H1 (cell line): ENCODE results near the gene KRTAP10-2. TPM values are rescaled to one million over a fixed set of nuclear protein-coding genes. Genes with fewer than 3 reads are reported as not detected.

Experiments used
- BCL11A ChIP-seq, 2 experiments: IDR thresholded peaks; one replicate each; pipeline ENCODE4 v1.6.1; 2011; ENCODE audit warnings: low read depth in 2 of 2, low read length in 2 of 2, mild to moderate bottlenecking in 2 of 2
- KDM1A ChIP-seq: fragments of 200-600, 300-600 bp; sonication (generic); IDR thresholded peaks from 2 replicates; pipeline ENCODE4 v1.7.1; 2016; ENCODE audit warnings: mild to moderate bottlenecking, low read length, borderline replicate concordance
- KDM5A ChIP-seq: fragments of 200-600 bp; IDR thresholded peaks from 2 replicates; pipeline ENCODE4 v1.7.1; 2012; ENCODE audit warnings: mild to moderate bottlenecking, low read length, inconsistent platforms, mixed read lengths
- polyA plus RNA-seq, 7 experiments: library from polyadenylated mRNA; depleted of rRNA in 3 of 7; stranded (reverse) in 5 of 7; unstranded in 2 of 7; fragments of >200 nt in 5 of 7; fragments of 200-250 nt in 2 of 7; gene quantifications; 1 replicate in 5 of 7; 2 replicates in 1 of 7; 4 replicates in 1 of 7; pipeline versions ENCODE4 v1.2.1 to v1.2.3, GENCODE V29; 2011 to 2013; ENCODE audit warnings: missing spikeins in 2 of 7, mixed read lengths in 2 of 7
- total RNA-seq: library from RNA; stranded (reverse); fragmentation: NEBNext Ultra II Directional; extraction: Animal tissue kit (Norgen Biotek cat#: 25700); gene quantifications from 2 replicates; pipeline ENCODE4 v1.2.1, GENCODE V29; 2021

The KRTAP10-2 gene
- total and polyA plus RNA-seq, 2 of the 8 experiments (the other 6 are each of a cell fraction or from before 2014, with no cell fraction given) = 0.11 TPM; not detected in 1

- TF ChIP-seq BCL11A (IDR thresholded peaks at IDR 0.05; ENCODE audit: low read depth in 2 of 2, low read length in 2 of 2) (no peak), KDM5A (no peak), KDM1A (no peak)
Observed at GRCh38 chr21:44585892-44586291, 34.6 kb upstream of the KRTAP10-2 start (continued).
